Measurements from ENCODE around the gene EDARADD.

Gene EDARADD

DNA sequence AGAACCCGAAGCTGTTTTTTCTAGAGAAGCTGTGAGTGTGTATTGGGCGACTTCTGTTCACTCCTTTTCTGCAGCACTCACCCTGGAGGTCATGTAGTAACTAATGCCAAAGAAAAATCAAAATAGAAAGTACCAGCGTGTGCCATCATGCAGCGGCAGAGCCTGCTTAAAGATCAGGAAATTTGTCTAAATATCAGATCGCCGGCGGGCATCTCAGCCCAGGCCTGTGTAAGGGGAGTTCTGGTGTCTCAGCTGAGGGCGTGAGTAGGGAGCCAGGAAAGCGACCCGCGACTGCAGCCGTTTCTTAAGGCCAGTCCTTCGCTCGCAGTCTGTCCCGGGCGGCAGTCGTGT is 768 bp downstream of the EDARADD start:
- ATAC-seq = peak in 1 of 2 donors; percentile 14

DNA sequence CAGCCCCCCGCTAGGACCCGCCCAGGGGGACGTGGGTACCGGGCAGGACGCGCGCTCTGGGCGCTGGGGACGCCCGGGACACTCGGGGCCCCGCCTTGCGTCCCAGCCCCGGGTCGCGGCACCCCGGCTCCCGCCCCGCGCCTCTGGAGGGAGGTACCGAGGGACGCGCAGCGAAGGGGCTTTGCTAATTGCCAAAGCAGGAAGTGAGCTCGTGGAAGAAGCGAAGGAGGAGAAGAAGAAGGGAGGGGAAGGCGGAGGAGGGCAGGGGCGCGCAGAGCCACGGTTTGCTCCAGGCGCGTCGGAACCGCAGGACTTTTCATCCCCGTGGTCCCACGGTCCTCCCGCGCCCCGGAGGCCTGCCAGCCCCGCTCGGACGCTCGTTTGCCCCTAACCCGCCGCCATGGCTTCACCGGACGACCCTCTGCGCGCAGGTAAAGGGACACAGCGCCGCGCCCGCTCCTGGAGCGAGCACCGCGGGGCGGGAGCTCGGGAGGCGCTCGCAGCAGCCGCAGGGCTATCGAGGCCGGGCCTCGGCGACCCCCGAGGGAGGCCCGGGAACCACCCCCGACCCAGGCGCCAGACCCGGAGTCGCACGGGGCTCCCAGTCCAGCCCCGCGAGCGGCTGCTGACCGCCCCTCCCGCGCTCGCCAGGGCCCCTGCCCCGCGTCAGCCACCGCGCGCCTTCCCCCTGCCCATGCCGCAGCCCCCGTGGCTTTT is 1.3 kb downstream of the EDARADD start:
- ATAC-seq = peak; percentile 64 to 74

DNA sequence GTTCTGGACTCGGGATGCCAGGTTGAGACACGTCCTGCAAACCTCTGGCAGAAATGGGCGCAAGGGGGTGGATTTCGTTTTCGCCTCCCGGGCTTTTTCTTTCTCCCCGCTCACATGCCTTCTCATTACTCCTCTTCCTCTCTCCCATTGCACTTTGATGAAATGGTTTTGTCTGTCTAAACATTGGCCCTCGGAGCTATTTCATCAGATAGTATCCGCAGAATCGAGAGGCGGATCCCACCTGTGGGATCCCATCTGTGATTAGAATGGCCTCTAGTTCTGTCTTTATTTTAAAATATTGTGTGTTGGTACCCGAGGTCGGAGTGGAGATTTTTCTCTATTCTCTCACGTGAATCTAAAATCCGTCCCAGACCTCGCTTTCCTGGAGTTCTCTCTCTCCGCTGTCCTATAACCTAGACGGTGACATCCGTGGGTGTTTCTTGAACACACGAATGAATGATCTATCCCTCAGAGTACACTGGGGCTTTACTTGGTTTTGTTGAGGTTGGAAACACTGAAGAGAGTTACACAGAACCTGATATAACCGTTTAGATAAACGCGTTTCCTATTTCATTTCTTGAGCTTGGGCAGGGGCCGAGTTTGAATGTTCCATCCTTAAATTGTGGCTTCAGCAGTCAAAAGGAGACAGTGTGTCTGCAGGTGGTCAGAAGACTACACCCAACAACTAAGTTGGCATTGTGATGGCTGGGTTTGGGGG is 2.0 kb downstream of the EDARADD start:
- ATAC-seq = peak in 1 of 2 donors; percentile 37

DNA sequence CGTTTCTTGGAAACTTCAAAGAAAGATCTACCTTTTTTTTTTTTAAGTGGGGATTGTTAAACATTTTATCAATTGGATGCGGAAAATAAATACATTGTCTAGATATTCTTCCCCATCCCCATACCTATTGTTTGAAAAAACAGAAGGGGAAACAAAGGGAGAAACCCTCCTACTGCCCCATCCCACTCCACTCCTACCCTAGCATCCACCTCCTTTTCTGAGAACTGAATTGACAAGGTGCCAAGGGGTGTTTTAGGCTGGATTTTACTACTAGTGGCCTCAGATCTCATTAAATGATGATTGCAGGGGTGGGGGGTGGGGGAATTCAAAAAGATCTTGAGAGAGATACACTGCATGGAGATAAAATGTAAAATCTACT is 2.6 kb downstream of the EDARADD start:
- ATAC-seq = no peak

DNA sequence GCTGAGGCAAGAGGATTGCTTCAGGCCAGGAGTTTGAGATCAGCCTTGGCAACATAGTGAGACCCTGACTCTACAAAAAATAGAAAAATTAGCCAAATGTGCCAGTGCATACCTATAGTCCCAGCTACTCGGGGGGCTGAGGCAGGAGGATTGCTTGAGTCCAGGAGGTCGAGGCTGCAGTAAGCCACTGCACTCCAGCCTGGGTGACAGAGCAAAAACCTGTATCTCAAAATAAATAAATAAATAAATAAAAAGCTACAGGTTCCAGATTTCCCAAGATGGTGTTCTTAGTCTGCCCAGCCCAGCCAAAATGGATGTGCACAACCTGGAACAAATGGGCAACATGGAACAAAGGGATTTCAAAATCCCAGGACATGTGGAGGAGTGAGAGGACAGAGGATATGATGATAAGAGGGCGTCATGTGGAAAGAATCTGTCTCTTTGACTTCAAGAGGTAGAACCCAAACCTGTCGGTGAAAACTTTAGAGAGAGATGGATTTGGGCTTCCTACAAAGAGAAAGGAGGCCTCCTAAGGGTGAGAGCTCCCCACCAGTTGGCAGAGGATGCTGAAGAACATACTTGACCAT is 3.2 kb downstream of the EDARADD start:
- no peak for ATAC-seq

DNA sequence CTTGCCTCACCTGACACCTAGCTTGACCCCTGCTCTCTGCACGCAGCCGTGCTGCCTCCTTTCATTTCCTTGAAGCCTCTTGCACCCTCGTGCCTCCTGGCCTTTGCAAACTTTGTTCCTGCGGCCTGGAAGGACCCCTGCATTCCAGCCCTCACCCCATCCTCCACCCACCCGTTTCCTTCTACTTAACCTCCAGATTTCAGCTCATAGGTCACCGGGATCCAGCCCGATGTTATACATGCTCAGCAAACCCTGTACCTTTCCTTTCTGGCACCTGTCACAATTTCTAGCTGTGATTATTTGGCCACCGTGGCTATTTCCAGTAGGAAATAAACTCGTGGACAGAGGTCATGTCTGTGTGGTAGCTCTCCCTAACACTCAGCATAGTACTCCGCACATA is 4.5 kb downstream of the EDARADD start:
- ATAC-seq = no peak

DNA sequence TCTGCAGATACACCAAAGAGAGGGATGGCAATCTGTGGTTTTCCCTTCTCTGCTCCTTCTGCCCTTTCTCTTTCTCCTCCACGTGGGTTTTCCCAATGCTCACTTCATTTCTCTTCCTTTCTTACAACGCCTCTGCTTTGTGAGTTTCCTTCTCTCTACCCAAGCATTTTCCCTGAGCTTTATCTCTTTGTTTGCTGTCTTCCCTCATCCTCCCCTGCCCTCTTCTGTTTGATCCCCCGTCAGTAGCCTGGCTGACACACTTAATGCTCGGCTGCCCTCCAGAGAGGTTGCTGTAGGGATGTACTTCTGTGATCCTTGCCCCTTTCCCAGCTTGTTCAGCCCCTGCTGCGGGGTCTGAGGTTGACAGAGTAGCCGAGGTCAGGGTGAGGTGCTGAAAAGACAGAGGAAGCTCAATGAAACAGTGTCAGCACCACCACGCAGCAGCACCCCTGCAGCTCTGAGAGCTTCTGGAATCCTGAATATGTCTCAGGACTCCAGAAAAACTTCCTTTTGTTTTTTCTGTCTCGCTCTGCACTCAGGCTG is 6.0 kb downstream of the EDARADD start:
- no peak for ATAC-seq

DNA sequence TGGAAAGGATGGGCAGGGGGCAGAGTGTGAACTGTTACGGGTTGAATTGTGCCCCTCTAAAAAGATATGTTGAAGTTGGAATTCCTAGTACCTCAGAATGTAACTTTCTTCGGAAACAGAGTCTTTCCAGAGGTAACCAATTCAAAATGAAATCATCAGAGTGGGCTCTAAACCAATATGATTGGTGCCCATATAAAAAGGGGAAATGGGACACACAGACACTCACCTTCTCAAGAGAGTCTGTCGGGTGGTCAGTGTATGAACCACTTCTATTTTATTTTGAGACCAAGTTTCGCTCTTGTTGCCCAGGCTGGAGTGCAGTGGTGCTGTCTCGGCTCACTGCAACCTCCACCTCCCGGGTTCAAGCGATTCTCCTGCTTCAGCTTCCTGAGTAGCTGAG is 7.6 kb downstream of the EDARADD start:
- no peak for ATAC-seq

DNA sequence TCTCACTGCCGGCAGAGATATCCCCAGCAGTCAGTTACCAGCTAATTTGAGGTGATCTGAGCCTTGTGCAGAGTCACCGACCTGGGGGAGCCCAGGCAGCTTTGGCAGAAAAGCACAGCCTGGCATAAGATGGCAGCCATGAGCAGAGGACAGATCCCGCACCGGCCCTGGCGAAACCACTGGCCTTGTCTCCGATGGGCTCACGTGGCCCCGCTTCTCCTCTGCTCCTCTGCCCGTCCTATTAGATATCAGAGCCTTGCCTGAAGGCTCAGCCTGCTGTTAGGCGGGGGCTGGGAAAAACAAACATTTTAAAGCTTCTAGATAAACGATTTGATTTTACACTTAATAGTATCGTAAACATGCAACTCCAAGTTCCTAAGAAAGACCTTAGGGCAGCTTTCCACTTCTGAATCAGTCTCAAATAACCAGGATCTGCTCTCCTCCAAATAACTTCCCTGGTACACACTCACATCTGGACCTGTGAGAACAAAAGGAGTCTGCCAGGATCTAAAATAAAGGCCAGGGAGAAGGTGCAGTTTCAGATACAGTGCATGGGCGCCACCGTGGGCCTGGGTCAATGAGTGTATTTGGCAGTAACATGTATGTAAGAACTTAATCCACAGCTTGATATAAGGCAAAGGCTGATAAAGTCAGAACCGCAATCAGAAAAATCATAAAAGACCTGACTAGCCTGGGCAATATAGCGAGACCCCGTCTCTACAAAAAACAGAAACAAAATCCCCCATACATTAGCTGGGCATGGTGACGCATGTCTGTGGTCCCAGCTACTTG is 10.0 kb downstream of the EDARADD start:
- no peak for ATAC-seq

DNA sequence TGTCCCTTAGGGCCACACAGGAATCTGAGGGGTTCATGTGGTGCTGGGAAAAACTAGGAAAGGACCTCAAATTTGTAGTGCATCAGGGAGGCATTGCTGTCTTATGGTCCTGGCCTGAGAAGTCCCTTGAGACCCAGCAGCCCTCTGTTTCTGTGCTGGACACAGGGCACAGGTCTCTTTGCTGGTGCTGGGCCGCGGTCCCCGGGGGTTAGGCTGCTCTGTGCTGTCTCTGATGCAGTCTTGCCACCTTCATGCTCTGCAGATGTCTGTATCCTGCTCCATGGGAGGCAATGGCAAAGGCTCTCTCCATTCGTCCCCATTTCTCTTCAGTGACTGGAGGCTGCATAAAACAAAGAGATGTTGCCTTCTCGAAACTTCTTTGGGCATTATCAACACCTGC is 13.0 kb downstream of the EDARADD start:
- ATAC-seq = no peak

DNA sequence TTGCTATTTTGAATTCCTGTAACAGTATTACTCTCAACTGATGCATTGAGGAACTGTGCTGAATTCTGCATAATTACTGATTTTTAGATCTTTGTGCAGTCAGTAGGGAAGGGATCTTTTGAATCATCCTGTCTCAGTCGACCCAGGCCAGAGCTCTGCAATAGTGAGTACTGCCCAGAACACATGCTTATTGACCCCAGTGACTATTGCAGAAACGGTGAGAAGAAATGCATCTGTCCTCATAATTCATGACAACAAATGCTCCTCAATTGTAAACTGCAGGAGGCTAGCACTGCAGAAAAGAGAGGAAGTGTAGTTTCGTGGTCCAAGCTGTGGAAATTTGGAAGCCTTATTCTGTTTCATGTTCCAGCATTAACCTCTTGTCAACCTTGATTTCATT is 19.6 kb downstream of the EDARADD start:
- ATAC-seq = no peak

DNA sequence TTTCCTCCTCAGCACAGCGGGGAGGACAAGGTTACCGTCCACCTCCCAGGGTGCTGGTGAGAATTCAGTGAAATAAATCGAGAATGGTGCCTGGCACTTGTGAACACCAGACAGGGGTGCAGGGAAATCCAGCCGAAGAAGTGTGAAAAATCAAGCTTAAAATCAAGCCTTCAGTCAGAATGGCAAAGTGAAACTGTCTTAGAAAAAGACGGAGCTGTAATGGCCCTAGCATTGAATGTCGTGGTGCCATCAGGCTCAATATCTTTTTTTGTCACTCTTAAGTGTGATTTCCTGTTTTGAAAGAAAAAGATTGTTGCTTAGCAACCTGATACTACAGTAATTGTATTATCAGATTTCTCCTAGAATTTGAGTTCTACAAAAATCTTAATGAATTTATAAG is 22.1 kb downstream of the EDARADD start:
- ATAC-seq = peak; percentile 82 to 84

DNA sequence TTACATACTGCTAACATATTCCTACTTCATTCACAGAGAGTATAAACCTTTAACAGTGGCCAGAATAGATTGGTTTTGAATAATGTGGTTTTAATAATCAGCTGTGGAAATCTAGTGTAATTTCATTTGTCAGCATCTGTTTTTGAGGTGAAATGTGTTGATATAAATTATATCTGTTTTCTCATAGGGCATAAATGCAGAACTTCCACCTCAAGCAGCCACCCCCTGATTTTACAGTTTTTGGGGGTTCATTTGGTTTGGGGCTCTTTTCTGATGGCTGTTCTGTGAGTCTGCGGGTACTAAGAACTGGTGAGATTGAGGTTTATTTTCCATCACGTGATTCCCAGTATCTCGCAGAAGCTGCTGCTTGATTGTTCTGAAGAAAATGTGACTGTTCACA is 23.2 kb downstream of the EDARADD start:
- ATAC-seq = no peak

DNA sequence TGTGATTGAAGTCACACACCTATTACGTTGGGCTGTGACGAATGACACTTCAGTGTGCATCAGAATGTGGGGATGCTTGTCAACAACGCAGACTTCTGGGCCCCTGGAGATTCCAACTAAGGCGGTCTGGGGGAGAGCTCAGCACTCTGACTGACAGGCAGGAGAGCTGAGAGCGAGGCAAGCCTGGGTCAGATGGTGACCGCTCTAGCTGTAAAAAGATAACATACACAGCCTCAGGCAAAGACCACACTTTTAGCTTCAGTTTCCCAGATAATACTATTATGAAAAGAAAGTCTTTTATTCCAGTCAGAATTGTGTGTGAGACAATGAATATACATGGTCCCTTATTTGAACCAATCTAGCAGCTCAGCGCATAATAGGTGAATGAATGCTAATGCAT is 25.4 kb downstream of the EDARADD start:
- ATAC-seq = no peak

DNA sequence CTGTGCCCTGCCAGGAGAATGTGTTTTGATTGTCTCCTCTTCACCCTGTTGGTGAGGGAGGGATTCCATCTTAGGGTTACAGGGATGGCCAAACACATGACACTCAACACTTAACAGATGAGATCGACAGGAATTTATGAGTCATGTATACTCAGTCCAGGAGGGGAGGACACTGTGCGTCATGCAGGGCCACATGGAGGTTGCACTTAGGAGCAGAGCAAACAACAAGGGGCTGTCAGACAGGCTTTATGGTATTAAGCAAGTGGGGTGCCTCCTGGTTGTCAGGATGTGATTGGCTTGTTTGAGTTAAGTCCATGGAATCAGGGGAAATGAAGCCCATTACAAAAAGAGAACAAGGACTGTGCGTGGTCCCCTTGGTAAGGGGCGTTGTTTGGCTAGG is 26.9 kb downstream of the EDARADD start:
- no peak for ATAC-seq

DNA sequence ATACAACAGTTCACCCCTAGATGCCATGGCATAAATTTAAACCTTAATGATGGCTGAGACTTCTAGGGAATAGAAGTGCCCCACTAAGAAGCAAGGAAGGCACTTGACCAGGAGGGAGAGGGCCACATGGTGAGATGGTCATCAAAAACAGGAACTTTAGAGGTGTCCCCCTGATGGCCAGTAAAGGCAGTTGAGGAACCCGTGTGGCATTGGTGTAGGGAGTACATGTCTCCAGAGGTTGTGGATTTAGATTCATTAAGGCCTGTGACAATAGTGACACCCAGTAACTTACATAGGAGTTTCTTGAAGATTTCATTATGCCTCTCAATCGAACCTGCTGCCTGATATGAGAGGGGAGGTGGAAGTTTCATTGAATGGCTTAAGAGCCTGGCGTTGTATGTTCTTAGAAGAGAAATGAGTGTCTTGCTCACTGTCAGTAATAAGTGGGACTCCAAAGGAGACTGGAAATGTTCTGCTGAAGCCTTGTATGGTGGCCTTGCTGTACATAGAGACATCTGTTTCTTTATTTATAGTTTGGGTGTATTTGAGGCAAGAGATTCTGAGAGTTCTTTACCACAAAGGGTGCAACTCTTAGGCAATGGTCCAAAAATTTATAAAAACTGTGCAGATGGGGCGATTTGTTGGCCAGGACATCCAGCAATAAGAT is 27.9 kb downstream of the EDARADD start:
- ATAC-seq = no peak

DNA sequence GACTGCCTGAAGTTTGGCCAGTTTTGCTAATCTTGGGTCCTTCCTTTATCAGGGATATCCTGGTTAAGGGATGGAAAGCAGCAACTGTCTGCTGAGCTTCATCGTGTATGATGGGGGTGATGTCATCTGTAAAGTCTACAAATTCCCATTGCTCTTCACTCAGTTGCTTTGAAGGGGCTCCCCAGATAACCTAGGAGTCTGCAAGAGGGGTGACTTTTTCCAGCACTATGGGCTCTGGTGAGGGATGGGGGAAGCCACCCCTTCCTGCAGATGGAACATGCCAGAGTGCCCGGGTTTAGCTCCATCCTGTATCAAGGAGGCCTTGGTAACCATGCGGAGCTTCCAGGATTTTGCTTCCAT is 28.4 kb downstream of the EDARADD start:
- ATAC-seq = no peak

DNA sequence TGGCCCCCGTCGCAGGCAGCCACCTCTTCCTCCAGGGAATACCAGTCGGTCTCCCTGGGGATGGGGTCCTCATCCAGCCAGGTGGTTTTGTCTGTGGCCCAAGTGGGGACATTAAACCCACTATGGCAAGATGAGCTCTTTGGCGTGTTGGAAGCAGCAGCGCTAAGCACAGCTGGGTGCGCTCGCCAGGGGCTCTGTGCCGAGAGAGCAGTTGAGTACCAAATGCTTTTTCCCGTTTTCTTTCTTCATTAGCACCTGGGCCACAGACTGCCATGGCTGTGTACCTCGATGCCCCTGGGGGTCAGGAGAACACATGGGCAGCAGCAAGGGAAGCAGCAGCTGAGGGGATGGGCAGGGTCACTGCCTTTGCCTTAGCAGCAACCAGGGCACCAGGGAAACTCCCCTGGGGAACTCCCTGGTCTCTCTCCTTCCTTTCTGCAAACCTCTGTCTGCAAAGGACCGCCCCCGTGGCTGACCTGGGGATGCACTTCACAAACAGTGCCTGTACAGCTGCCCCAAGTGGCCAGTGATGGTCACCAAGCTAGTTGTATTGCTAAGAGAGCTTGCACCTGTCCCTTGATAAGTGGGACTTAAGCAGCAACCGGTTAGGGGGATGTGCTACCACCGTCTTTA is 31.1 kb downstream of the EDARADD start:
- peak; percentile 44 to 70 for ATAC-seq

DNA sequence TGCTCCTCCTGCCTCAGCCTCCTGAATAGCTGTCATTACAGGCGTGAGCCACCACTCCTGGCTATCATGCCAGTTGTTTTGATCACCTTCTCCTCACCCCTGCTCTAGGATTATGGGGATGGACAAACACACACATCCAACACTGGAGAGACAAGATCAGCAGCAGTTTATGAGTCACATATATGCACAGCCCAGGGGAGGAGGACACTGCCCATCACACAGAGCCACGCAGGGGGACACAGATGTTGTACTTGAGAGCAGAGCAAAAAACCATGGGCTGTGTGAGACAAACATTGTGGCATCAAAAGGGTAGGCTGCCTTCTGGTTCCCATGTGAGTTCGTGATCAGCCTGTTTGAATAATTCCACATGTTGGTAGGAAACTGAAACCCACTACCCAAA is 32.1 kb downstream of the EDARADD start:
- ATAC-seq = no peak

DNA sequence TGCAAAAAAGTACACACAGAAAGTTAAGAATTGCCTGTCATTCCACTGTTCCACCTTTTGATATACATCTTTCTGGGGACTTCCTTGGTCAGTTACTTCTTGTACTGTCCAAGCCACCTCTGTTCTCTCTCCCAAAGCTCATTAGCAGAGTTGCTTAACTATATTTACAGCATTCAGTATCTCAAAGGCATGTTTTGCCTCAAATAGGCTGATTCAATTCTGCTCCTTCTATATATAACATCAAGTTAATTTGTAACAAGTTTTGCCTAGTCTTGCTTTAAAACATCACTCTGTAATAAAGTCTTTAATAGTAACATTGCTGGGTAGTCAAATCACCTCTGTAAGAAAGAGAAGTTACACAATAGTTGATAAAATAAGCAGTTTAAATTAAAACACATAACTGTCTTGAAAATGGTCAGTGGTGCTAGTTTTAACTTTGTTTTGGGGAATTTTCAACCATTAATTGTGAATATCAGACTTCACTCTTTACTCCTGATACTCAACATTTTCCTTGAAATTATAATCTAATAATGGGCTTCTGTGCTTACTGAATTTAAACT is 35.7 kb downstream of the EDARADD start:
- no peak for ATAC-seq

DNA sequence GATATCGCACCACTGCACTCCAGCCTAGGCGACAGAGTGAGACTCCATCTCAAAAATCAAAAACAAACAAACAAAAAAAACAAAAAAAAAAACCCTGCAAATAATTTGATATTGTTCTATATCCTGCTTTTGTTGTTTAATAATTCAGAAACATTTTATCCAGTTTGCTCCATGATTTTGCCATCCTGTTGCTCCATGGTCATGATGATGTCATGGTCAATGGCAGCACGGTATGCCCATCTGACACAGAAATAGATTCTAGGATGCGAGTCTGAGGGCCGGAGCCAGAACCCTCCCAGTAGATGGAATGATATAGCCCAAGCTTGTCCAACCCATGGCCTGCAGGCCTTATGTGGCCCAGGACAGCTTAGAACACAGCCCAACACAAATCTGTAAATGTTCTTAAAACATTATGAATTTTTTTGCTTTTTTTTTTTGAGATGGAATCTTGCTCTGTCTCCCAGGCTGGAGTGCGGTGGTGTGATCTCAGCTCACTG is 39.8 kb downstream of the EDARADD start:
- no peak for ATAC-seq

DNA sequence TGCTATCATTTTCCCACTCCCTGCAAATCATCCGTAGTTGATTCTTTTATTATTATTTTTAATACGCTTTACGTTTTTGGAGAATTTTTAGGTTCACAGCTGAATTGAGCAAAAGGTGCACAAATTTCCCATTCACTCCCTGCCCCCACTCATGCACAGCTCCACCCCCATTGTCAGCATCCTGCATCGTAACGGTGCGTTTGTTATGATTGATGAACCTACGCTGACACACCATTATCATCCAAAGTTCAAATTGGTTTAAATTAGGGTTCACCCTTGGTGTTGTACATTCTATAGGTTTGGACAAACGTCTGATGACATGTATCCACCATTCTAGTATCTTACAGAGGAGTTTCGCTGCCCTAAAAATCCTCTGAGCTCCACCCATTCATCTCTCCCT is 44.5 kb downstream of the EDARADD start:
- ATAC-seq = no peak

Data from activated CD4-positive, CD25-positive, alpha-beta regulatory T cell treated with anti-CD3 and anti-CD28 coated beads, Interleukin-2, amount 50 U/mL, for 24 hours (primary cell).